Neural progenitor cell (in vitro differentiated cells): Measurements from ENCODE around the gene OBP2A.

Experiments used
- EZH2 ChIP-seq: fragments of 200-600 bp; sonication (generic); IDR thresholded peaks from 2 replicates; pipeline ENCODE4 v1.6.1; 2017; ENCODE audit warnings: antibody characterized with exemption, mild to moderate bottlenecking, moderate library complexity
- TF ChIP-seq, protein P1 (sequence below): fragments of 200-600 bp; sonication (generic); IDR thresholded peaks from 2 replicates; pipeline ENCODE4 v1.5.1; 2017; ENCODE audit warnings: antibody characterized with exemption, mild to moderate bottlenecking

DNA sequence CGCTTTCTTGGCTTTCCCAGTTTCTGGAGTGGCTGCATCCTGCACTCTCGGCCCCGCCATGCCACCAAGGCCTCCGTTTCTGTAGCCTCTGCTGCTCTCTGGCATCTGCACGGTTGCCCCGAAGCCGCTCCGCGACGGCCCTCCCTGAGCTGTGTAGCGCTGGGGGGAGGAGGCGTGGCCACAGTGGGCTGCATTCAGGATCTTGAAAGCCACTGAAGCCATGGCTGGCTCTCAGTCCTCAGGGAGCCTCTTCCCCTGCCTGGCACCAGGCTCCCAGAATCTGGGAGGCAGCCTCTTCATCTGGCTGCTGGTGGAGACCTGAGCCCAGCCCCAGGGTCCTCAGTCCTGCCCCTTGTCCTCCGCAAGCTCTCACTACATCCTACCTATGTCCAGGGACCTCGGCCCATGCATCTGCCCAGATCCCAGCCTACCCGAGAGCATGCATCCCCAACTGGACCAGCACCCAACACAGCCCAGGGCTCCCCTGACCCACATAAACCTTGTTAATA lies 40.7 kb downstream of the OBP2A start:
- TF ChIP-seq, protein P1, sequence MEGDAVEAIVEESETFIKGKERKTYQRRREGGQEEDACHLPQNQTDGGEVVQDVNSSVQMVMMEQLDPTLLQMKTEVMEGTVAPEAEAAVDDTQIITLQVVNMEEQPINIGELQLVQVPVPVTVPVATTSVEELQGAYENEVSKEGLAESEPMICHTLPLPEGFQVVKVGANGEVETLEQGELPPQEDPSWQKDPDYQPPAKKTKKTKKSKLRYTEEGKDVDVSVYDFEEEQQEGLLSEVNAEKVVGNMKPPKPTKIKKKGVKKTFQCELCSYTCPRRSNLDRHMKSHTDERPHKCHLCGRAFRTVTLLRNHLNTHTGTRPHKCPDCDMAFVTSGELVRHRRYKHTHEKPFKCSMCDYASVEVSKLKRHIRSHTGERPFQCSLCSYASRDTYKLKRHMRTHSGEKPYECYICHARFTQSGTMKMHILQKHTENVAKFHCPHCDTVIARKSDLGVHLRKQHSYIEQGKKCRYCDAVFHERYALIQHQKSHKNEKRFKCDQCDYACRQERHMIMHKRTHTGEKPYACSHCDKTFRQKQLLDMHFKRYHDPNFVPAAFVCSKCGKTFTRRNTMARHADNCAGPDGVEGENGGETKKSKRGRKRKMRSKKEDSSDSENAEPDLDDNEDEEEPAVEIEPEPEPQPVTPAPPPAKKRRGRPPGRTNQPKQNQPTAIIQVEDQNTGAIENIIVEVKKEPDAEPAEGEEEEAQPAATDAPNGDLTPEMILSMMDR: no peak
- TF ChIP-seq EZH2: no peak
